Glomerular visceral epithelial cell (primary cell): ENCODE data around the gene TPGS1.

ENCODE experiments used
- DNase-seq: peaks from one replicate; pipeline ENCODE4 v3.0.0-alpha.2; 2016; ENCODE audit errors: extremely low spot score

The TPGS1 gene

DNA sequence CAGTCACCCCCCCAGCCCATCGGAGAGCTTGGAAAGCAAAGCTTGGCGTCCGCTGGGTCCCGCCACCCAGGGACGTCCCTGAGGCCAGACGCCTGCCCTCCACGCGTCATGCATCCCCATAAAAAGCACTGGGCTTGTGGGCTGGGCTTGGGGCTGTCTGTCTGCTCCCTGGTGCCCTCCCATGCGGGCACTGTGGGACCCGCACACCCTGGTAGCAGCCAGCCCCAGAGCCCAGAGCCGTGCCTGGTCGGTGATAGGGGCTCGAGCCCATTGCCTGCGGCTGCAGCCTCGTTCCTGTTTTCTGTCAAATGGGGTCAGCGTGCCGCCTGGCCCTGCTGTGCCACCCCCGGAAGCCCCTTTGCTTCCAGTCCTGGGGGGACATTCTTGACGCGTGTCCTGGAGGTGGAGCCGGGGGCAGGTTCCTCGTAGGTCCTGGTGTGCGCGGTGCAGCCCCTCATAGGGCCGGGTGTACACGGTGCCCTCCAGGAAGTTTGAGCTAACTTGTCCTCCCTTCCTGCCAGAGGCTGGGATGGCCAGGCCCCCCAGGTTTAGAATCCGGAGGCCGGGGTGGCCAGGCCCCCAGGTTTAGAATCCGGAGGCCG lies 32.2 kb downstream of the TPGS1 start:
- no peak for DNase-seq

DNA sequence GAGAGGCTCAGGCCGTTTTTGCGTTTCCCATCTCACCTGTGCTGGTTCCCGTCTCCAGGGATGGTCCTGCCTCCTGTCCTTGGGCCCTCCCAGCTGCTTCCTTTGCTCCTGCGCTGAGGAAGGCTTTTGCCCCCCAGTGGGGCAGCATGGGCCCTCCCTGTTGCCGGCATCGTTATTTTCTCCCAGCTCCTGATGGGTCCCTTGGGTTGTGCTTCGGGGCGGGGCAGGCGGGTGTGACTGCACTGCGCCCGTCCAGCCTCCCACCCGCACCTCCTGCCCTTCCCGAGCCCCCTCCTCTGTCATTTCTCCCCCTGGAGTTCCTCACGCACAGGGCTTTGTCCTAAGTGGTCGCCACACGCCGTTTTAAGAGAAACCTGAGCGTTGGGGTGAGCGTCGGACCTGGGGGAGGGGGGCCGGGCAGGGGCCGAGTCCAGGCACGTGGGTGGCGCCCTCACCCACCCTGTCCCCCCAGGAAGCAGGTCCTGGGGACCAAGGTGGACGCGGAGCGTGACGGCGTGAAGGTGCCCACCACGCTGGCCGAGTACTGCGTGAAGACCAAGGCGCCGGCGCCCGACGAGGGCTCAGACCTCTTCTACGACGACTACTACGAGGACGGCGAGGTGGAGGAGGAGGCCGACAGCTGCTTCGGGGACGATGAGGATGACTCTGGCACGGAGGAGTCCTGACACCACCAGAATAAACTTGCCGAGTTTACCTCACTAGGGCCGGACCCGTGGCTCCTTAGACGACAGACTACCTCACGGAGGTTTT lies 33.8 kb downstream of the TPGS1 start:
- no peak for DNase-seq

DNA sequence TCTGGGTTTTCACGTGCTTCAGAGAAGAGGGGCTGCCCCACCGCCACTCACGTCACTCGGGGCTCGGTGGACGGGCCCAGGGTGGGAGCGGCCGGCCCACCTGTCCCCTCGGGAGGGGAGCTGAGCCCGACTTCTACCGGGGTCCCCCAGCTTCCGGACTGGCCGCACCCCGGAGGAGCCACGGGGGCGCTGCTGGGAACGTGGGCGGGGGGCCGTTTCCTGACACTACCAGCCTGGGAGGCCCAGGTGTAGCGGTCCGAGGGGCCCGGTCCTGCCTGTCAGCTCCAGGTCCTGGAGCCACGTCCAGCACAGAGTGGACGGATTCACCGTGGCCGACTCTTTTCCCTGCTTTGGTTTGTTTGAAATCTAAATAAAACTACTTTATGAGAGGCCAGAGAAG lies 34.4 kb downstream of the TPGS1 start:
- DNase-seq = no peak

DNA sequence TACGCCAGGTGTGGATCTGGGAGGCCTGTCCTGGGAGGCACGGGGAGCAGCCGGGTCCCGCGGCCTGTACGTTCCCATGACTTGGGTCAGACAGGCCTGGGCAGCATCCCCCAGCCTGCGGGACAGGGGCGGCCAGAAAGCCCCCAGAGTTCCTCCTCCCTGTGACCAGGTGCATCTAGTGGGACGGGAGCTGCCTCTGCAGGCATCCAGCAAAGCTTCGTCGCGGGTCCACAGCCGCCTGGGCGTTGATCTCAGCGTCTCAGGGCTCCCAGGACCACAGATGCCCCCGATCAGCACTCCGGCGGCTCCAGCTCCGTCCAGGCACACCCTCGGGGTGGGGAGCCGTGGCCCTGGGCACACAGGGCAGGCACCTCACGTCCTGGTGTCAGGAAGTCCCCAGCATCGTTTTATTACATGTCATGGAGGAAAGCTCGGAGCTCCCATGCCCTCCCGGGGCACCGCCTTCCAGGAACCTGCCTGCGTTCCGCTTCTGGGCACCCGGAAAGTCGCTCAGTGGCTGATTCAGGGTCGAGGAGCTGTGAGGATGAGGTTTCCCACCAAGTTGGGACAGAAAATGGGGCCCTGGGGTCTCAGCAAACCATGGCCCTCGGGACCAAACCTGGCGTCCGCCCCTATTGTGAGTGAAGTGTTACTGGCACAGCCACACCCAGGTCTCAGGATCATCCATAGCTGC lies 35.0 kb downstream of the TPGS1 start:
- no peak for DNase-seq

DNA sequence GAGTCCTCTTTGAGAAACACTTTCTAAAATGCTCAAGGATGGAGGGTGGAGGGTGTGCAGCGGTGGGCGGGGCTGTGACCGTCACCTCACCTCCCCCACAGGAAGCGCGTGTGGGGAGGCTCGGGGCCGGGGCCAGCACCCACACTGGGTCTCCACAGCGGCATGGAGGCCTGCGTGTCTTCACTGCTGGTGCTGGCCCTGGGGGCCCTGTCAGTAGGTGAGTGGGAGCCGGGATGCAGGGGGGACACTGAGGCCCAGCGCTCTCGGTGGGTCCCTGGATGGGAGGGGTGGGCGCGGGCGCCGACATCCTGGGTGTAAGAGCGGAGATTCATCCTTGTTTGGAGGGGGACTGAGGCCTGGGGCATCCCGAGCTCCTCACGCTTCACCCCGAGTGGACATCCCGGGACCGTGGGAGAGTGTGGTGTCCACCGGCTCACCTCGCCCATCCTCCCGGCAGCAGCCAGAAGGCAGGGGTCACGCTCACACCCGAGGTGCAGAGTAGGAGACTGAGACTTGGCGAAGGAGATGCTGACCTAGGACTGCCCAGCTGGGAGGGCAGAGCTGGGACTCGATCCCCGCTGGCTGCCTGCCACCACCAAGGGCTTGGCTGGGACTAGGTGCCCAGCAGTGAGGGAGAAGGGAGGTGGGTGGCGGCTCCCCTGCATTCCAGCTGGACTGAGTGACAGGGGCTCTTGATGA lies 36.8 kb downstream of the TPGS1 start, which contains the start of gene GZMM:
Gene GZMM (plus strand): TSS at position 144 of the 699 bp plus-strand sequence. CDS start 19 bp downstream, at position 163.
- DNase-seq = no peak

DNA sequence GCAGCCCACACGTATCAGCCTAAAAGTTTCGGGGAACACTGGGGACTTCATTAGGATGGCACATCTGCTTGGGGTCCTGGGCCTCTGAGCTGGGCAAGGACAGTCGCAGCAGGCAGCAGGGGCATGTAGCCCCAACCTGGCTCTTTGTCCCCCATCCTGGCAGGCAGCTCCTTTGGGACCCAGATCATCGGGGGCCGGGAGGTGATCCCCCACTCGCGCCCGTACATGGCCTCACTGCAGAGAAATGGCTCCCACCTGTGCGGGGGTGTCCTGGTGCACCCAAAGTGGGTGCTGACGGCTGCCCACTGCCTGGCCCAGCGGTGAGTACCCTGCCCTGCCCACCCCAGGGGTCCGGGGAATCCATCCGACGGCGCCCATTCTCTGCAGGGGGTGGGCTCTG lies 39.8 kb downstream of the TPGS1 start:
- DNase-seq = no peak

DNA sequence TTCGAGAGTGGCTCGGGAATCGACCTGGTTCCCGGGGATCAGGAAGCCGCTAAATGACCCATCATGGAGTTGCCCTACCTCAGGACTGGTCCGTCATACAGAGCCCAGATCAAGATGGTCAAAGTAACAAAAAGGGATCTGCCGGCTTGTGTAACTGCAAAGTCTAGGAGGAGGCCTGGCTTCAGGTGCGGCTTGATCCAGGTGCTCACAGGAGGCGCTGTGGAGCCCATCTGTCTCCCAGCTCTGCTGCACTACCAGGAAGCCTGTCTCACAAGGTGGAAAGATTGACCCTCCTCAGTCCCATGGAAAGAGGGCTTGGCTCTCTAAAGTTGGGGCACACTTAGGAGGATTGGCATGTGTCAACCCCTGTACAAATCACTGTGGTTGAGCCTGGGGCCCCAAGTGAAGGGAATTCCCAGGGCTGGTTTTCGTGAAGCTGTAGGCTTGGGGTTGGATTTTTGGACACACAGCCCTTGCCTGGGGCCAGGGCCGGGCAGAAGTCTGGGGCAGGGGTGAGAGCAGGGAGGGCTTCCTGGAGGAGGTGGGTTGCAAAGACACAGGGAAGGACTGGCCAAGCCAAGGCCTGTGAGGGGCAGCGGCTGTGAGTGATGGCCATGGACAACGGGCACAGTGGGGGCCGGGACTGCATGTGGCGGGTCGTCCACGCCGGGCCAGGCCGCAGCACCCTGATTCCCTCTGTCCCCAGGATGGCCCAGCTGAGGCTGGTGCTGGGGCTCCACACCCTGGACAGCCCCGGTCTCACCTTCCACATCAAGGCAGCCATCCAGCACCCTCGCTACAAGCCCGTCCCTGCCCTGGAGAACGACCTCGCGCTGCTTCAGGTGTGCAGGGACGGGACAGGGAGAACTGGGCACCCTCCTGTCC lies 40.8 kb downstream of the TPGS1 start:
- no peak for DNase-seq

DNA sequence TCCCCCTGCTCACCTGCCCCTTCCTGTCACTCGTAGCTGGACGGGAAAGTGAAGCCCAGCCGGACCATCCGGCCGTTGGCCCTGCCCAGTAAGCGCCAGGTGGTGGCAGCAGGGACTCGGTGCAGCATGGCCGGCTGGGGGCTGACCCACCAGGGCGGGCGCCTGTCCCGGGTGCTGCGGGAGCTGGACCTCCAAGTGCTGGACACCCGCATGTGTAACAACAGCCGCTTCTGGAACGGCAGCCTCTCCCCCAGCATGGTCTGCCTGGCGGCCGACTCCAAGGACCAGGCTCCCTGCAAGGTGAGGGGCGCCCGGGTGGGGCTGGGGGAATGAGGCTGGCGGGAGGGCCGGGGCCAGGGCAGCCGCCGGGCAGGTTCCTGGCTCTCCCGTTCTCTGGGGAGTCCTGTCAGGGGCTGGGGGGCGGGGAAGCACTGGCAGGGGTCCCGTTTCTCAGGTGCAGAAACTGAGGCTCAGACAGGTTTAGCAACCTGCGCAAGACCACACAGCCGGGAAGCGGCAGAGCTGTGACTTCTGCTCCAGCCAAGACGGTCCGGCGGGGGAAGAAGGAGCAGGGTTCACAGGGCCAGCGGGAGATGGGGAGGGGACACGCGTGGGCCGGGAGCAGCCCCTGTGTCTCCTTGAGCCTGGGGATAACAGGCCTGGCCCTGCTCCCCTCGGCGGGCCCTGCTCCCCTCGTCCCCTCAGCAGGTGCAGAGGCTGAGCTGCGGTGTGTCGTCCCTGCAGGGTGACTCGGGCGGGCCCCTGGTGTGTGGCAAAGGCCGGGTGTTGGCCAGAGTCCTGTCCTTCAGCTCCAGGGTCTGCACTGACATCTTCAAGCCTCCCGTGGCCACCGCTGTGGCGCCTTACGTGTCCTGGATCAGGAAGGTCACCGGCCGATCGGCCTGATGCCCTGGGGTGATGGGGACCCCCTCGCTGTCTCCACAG lies 41.9 kb downstream of the TPGS1 start:
- DNase-seq = no peak

DNA sequence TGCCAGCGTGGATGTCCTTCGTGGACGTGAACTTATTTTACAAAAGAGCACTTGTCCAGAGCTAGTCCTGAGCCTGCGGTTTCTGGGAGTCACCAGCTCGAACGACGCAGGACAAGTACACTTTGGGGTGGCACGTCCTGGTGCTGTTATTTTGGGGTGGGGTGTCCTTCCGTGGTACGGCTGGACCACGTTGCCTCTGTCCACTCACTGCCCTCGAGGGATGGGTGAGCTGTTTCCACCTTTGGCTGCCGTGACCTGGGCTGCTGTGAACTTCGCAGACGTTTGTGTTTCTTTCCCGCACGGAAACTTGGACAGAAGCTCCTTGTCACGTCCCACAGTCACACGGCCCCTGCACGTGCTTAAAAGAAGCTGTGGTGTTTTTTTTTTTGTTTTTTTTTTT lies 47.5 kb downstream of the TPGS1 start:
- no peak for DNase-seq

DNA sequence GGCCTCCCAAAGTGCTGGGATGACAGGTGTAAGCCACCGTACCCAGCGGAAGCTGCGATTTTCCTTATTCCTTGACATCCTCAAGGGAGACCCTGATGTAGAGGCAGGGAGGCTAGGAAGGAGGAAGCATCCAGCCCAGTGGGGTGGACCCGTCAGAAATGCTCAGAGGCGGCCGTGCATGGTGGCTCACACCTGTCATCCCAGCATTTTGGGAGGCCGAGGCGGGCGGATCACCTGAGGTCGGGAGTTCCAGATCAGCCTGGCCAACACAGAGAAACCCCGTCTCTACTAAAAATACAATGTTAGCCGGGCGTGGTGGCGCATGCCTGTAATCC lies 48.1 kb downstream of the TPGS1 start:
- DNase-seq = no peak

DNA sequence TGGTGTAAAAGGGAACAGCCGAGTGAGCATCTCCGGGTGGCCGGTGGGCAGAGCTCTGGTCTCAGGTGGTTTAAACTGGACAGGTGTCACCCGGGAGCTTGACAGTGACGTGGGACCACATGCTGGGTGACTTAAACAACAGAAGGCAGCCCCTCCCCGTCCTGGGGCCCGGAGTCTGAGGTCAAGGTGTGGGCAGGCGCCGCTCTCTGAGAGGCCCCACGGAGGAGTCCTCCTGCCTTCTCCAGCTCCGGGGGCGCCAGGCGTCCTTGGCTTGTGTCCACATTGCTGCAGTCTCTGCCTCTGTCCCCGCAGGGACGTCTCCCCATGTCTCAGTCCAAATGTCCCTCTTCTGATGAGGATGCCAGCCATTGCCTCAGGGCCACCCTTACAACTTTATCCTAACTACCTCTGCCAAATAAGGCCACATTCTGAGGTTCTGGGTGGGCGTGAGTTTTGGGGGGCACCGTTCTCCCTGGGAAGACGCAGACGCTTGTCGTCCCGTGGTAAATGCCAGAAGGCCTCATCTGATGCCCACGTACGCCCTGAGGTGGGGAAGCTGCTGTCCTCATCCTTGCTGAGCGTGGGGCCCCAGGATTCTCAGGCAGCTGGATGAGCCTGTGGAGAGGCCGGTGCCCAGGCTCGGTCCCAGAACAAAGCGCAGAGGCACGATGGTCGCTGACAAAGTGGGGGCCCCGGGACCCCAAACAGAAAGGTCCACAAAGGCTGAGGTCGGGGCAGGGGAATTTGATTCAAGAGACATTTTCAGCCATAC lies 49.5 kb downstream of the TPGS1 start:
- DNase-seq = no peak

DNA sequence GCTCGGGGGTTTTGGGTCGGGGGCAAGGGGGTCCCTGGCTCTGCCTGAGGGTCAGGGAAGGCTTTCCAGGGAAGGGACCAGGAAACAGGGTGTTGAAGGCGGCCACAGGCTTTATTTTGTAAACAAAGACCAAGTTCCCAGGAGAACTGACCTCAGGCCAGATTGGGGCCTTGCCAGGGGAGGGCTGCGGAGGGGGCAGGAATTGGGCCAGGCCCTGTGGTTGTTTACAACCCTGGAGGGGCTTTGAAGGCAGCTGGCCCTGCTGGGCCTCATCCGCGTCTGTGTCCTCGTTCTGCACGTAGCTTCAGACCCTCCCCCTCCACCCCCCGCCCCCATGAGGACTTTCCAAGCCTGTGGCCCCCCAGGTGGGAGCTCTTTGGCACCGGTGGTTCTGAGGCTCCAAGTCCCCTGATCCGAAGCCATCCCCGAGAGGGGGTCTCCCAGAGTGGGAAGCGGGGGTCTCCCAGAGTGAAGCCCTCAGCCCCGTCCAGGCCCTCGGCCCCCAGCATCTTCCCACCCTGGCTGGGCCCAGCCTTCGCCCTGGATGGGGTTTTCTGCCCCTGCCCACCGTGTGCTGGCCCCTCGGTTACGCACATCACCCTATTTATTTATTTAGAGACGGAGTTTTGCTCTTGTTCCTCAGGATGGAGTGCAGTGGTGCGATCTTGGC lies 51.6 kb downstream of the TPGS1 start:
- DNase-seq = no peak

DNA sequence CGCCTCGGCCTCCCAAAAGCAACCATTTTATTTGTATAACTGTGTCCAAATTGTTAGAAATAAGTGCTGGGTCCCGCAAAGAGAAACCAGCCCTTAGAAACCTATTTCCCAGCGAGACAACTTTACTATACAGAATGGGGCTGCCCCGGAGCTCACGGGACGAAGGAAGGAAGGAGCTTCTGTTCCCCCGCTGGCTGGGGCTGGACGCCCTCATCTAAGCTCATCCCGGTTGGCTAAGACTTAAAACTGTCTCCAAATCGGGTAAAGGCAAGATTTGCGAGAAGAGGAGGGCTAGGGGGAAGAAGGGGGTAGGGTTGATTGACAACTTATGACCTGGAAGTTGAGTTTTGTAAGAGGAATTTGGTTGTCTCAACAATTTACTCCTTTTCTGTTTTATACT lies 52.8 kb downstream of the TPGS1 start:
- DNase-seq = no peak

DNA sequence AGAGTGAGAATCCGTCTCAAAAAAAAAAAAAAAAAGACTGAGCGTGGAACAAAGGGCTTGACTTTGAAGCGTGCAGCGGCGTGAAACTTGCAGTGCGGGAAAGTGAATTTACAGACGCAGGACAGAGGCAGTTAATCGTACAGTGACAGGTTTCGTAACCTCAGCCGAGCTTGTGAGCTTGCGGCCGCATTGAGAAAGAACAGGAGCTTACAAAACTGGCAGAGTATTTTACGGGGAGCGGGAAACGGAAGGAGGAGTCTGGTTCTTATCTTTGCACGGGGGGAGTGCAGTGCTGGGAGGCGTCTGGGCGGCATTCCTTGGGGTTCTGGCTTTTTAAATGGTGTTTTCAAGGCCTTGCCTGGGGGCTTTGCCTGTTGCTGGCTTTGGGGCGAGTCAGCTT lies 59.1 kb downstream of the TPGS1 start:
- no peak for DNase-seq

DNA sequence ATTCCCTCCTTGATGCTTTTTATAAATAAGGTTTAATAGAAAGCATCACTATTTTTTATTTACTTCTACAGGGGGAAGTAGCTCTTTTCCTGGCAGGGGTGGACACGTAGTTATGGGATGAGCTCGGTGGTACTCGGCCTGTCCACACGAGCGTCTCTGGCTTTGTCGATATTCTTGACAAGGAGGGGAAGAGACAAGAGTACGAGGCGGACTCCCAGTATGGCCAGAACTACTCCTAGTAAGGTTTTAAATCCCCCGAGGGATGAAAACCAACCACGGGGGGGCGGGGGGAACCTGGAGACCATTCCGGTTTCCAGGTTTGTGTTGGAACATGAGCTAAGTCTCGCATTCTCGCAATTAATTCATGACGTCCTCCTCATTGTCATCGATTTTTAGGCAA lies 59.5 kb downstream of the TPGS1 start:
- no peak for DNase-seq

DNA sequence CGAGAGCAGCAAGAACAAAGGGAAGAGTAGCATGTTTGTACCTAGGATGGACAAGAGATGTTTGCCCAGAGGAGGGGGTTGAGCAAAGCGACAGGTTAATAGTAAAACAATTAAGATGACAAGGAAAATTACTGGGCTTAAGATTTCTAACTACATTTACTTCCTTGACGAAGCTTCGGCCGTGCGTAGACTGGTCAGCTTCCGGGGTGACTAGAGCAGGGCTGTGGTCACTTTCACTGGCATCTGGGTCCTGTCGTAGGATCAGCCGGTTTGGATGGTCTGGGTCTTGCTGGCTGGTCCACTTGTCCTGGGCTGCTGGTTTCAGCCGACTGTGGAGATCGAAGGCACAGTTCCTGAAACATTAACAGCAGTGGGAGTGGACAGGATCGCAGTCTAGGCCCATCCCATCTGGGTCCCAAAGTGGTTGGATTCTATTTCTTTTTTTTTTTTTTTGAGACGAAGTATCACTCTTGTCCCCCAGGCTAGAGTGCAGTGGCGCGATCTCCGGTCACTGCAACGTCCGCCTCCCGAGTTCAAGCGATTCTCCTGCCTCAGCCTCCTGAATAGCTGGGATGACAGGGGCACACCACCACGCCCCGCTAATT lies 60.1 kb downstream of the TPGS1 start:
- DNase-seq = no peak
